ENCODE data around the gene UBE2V1.

UBE2V1 gene

DNA sequence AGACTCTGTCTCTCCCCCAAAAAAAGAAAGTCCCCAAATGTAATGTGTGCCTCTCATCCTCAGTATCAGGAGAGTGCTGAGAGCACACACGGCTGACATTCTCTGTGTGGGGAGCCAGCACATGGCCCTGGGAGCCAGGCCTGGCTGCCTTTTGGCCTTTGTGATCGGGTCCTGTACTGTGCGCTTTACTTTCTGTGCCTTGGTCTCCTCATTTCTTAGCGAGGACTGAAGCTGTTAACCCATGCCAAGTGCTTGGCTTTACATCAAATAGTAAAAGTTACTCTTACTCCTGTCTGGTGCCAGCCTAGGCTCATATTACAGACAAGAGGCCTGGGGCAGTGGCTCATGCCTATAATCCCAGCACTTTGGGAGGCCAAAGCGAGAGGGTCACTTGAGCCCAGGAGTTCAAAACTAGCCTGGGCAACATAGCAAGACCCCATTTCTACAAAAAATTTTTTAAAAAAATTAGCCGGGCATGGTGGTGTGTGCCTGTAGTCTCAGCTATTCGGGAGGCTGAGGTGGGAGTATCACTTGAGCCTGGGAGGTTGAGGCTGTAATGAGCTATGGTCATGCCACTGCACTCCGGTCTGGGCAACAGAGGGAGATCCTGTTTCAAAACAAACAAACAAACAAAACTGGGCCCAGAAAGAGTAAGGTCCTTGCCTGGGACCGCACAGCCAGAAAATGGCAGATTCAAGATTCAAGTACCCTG is 79.8 kb downstream of the UBE2V1 start:
- DNase-seq (ENCODE audit: extremely low spot score): no peak
- CTCF ChIA-PET: no interaction called here
- TF ChIP-seq TARDBP (IDR thresholded peaks at IDR 0.05) (no peak), LEF1 (IDR thresholded peaks at IDR 0.05; ENCODE audit: borderline replicate concordance) (no peak), PKNOX1 (IDR thresholded peaks at IDR 0.05) (no peak), NFRKB (IDR thresholded peaks at IDR 0.05) (no peak), FOXM1 (IDR thresholded peaks at IDR 0.05; ENCODE audit: borderline replicate concordance) (no peak), FOXK2 (IDR thresholded peaks at IDR 0.05) (no peak), BHLHE40 (IDR thresholded peaks at IDR 0.05; ENCODE audit: borderline replicate concordance) (no peak), HDGF (IDR thresholded peaks at IDR 0.05; ENCODE audit: borderline replicate concordance) (no peak), ELF4 (IDR thresholded peaks at IDR 0.05) (no peak), SUZ12 (IDR thresholded peaks at IDR 0.05) (no peak), L3MBTL2 (conservative IDR thresholded peaks at IDR 0.05) (no peak), ARNT (IDR thresholded peaks at IDR 0.05) (no peak), ZNF384 (IDR thresholded peaks at IDR 0.05) (no peak), SP1 (IDR thresholded peaks at IDR 0.05) (no peak), CTBP1 (IDR thresholded peaks at IDR 0.05; ENCODE audit: borderline replicate concordance) (no peak), FOXA1 (IDR thresholded peaks at IDR 0.05) (no peak)
- POLR2A ChIA-PET: interaction anchor here (0.8 kb wide), 1 partner anchor 50 kb away, joined by 3 read pairs; no protein-coding TSS in a partner anchor
